SH-SY5Y (cell line): ENCODE measurements around the gene AMBP.

ENCODE experiments used
- GATA2 ChIP-seq: IDR thresholded peaks from 2 replicates; pipeline ENCODE4 v1.6.1; 2011; ENCODE audit warnings: mild to moderate bottlenecking, low read depth, low read length
- GATA3 ChIP-seq: IDR thresholded peaks from 2 replicates; pipeline ENCODE4 v1.6.1; 2011; ENCODE audit warnings: low read depth, mild to moderate bottlenecking, low read length, moderate library complexity

DNA sequence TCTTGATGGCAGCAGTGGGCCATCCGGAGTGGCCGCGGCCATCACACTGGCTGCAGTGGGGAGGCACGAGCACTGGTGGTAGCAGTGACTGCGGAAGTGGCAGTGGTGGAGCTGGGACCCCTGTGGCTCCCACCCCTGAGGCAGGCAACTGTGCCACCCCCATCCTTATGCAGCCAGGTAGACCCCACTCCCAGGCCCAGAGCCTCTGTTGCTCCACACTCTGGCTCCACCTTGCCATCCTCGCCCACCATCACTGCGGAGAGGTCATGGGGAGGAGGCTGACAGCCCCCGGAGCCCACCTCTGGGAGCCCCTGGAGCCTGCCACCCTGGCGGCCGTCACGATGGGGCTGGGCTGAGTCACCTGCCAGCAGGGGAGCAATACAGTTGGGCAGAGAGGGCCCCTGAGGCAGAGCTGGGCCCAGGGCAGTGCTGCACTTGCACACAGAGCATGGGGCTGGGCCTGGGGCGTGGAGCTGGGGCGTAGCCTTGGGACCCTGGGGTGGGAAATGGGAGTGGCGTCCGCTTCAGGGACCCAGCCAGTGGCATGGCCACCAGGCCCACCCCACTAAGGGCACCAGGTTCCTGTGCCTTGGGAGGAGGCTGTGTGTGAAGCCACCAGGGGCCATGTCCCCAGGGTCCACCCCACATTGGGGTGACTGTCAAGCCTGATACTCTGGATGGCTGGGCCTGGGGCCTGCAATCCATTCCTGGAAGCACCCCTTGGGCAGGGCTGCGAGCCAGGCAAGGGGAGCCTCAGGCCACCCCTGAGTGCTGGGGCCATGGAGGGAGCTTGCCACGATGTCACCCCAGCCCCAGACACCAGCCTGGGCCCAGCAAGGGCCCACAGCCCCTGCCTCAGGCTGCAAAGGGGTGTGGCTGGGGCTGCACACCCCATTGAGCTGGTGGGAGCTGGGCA is 7.7 kb downstream of the AMBP start:
- TF ChIP-seq GATA3 (no peak), GATA2 (no peak)
